Measurements from ENCODE around the gene CGB7.

DNA sequence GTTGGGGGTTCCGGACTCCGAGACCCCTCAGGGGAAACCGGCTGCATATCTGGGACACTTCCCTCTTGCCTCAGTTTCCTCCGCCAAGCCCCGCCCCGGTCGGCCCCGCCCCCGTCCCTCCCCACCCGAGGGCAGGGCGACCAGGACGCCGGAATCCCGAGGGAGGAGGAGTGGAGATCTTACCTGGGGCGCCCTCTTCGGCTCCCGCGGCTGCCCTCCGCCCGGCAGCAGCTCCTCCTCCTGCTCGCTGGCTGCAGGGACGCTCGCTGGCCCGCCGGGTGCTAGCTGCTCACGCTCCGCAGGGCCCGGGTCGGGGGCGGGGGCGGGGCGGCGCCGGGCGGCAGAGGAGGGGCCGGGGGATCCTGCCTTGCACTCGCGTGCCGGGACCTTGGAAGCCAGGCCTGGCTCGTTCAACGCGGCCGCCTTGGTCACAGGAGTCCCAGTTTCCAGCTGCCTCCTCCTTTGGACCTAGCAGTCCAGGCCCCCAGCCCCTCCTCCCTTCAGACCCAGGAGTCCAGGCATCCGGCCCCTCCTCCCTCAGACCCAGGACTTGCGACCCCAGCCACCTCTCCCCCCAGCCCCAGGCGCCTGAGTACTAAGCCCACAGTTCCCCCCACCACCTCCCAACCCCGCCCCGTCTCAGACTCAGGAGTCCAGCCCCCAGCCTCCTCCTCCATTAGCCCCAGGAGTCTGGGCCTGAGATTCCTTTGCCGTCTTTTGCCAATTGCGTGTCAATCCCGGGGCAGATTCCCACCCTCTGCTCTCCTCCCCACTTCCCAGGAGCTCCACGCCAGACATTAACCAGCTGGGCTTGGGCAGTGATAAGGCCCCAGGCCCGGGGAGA is 7.4 kb upstream of the CGB7 start, which contains the start of gene NTF4:
- TF ChIP-seq, protein P1, sequence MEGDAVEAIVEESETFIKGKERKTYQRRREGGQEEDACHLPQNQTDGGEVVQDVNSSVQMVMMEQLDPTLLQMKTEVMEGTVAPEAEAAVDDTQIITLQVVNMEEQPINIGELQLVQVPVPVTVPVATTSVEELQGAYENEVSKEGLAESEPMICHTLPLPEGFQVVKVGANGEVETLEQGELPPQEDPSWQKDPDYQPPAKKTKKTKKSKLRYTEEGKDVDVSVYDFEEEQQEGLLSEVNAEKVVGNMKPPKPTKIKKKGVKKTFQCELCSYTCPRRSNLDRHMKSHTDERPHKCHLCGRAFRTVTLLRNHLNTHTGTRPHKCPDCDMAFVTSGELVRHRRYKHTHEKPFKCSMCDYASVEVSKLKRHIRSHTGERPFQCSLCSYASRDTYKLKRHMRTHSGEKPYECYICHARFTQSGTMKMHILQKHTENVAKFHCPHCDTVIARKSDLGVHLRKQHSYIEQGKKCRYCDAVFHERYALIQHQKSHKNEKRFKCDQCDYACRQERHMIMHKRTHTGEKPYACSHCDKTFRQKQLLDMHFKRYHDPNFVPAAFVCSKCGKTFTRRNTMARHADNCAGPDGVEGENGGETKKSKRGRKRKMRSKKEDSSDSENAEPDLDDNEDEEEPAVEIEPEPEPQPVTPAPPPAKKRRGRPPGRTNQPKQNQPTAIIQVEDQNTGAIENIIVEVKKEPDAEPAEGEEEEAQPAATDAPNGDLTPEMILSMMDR (IDR thresholded peaks at IDR 0.05): no peak
- TF ChIP-seq POLR2AphosphoS5 (IDR thresholded peaks at IDR 0.05): no peak
- no peak for TF ChIP-seq POLR2A (IDR thresholded peaks at IDR 0.05)

All from suprapubic skin (tissue), 4 donors.